Neural crest cell (in vitro differentiated cells): ENCODE measurements around the gene TPX2. TPM values are rescaled to one million over a fixed set of nuclear protein-coding genes. Genes with fewer than 3 reads are reported as not detected.

ENCODE experiments used
- DNase-seq: peaks from one replicate; pipeline ENCODE4 v3.0.0; 2021; ENCODE audit warnings: low read depth, mixed read lengths, low spot score
- H3K27ac Mint-ChIP-seq: one replicate; pipeline ENCODE4 v1.8.0; 2021; ENCODE audit warnings: mild to moderate bottlenecking, mixed read lengths; ENCODE audit not compliant: unreplicated experiment
- H3K27me3 Mint-ChIP-seq: 2 replicates; pipeline ENCODE4 v1.8.0; 2021; ENCODE audit warnings: low read depth, mild to moderate bottlenecking, mixed read lengths
- H3K36me3 Mint-ChIP-seq: 2 replicates; pipeline ENCODE4 v1.8.0; 2021; ENCODE audit warnings: low read depth, mild to moderate bottlenecking, mixed read lengths
- H3K4me1 Mint-ChIP-seq: 2 replicates; pipeline ENCODE4 v1.8.0; 2021; ENCODE audit warnings: mixed read lengths
- H3K4me3 Mint-ChIP-seq: one replicate; pipeline ENCODE4 v1.8.0; 2021; ENCODE audit warnings: mild to moderate bottlenecking, mixed read lengths
- H3K9me3 Mint-ChIP-seq: 2 replicates; pipeline ENCODE4 v1.8.0; 2021; ENCODE audit warnings: mixed read lengths
- total RNA-seq: library from RNA; stranded (reverse); gene quantifications from 2 replicates; pipeline ENCODE4 v1.2.1, GENCODE V29; 2021
- TF ChIP-seq, protein P1 (sequence below): fragments of 200-600 bp; sonication (generic); conservative IDR thresholded peaks from 2 replicates; pipeline ENCODE4 v1.5.0; 2021; ENCODE audit warnings: antibody characterized with exemption, mild to moderate bottlenecking

Gene TPX2
- total RNA-seq, 1 donor from 2014 or later = 208 TPM

DNA sequence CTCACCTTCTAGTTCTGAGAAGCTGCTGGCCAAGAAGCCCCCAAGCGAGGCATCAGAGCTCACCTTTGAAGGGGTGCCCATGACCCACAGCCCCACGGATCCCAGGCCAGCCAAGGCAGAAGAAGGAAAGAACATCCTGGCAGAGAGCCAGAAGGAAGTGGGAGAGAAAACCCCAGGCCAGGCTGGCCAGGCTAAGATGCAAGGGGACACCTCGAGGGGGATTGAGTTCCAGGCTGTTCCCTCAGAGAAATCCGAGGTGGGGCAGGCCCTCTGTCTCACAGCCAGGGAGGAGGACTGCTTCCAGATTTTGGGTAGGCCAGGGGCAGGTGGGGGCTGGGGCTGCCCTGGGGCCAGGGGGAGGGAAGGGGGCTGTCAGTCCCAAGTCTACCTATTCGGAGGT is 82.3 kb downstream of the TPX2 start:
- Mint-ChIP-seq H3K27ac (no peak overlapping the region), H3K27me3 (peaks cover 2% of the 10 kb centered on the region), H3K4me1 (no peaks in the 10 kb centered on the region), H3K4me3 (no peak overlapping the region), H3K9me3 (no peaks in the 10 kb centered on the region), H3K36me3 (no peaks in the 10 kb centered on the region)
- TF ChIP-seq, protein P1, sequence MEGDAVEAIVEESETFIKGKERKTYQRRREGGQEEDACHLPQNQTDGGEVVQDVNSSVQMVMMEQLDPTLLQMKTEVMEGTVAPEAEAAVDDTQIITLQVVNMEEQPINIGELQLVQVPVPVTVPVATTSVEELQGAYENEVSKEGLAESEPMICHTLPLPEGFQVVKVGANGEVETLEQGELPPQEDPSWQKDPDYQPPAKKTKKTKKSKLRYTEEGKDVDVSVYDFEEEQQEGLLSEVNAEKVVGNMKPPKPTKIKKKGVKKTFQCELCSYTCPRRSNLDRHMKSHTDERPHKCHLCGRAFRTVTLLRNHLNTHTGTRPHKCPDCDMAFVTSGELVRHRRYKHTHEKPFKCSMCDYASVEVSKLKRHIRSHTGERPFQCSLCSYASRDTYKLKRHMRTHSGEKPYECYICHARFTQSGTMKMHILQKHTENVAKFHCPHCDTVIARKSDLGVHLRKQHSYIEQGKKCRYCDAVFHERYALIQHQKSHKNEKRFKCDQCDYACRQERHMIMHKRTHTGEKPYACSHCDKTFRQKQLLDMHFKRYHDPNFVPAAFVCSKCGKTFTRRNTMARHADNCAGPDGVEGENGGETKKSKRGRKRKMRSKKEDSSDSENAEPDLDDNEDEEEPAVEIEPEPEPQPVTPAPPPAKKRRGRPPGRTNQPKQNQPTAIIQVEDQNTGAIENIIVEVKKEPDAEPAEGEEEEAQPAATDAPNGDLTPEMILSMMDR = no peak
- DNase-seq = no peak

- Mint-ChIP-seq H3K27me3 (peaks cover 2% of the 10 kb centered on the region), H3K9me3 (no peaks in the 10 kb centered on the region), H3K4me1 (no peaks in the 10 kb centered on the region), H3K4me3 (no peak overlapping the region), H3K36me3 (no peaks in the 10 kb centered on the region), H3K27ac (no peak overlapping the region)
- peak; percentile 98 for DNase-seq
- TF ChIP-seq, protein P1 = peak; percentile 100
Measured at GRCh38 chr20:31822421-31823330, 83.6 kb downstream of the TPX2 start.

DNA sequence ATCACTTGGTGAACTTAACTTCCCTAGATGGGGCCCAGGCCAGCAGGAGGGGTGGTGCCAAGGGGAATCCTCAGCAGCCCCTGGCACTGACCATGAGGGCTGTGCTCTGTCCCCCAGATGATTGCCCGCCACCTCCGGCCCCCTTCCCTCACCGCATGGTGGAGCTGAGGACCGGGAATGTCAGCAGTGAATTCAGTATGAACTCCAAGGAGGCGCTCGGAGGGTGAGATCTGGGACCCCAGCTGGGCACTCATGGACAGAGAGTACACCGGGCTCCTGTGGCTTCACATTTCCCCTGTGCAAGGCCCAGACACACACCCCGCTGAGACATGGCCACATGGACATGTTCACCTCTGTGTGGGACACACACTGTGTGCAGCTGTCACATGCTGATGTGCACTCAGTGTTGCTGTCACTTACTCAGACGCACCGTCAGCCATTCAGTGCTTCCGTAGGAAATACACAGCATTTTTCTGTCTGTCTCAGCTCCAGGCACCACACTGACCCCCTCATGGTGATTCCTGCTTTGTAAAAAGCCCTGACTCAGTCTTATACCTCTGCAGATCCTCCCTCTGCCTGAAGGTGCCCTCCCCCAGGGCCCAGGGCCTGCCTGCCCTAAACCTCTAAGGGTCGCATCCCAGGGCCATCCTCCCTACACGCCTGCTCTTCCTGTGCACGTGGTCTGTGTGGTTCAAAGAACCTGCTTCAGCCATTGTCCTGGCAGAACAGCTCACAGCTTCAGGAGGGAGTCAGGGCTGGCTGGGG is 84.5 kb downstream of the TPX2 start:
- peaks cover 2% of the 10 kb centered on the region for H3K27me3 Mint-ChIP-seq
- DNase-seq = no peak
- H3K4me1 Mint-ChIP-seq = no peaks in the 10 kb centered on the region
- no peak overlapping the region for H3K4me3 Mint-ChIP-seq
- H3K27ac Mint-ChIP-seq = peak overlapping the region; percentile 85
- no peaks in the 10 kb centered on the region for H3K9me3 Mint-ChIP-seq
- TF ChIP-seq, protein P1 = no peak
- no peaks in the 10 kb centered on the region for H3K36me3 Mint-ChIP-seq

DNA sequence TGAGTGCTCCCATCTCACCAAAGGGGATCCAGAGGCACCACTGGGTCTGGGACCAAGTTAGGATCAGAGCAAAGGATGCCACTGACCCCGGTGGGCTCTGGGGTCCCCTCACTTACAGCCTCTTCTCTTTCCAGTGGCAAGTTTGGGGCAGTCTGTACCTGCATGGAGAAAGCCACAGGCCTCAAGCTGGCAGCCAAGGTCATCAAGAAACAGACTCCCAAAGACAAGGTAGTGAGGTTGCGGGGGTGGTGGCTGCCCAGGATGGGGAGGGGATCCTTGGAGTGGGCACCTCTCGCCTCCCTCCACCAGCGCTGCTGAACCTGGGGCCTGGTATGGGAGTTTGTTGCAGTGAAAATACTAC is 85.0 kb downstream of the TPX2 start:
- no peak overlapping the region for H3K27ac Mint-ChIP-seq
- TF ChIP-seq, protein P1 = no peak

DNA sequence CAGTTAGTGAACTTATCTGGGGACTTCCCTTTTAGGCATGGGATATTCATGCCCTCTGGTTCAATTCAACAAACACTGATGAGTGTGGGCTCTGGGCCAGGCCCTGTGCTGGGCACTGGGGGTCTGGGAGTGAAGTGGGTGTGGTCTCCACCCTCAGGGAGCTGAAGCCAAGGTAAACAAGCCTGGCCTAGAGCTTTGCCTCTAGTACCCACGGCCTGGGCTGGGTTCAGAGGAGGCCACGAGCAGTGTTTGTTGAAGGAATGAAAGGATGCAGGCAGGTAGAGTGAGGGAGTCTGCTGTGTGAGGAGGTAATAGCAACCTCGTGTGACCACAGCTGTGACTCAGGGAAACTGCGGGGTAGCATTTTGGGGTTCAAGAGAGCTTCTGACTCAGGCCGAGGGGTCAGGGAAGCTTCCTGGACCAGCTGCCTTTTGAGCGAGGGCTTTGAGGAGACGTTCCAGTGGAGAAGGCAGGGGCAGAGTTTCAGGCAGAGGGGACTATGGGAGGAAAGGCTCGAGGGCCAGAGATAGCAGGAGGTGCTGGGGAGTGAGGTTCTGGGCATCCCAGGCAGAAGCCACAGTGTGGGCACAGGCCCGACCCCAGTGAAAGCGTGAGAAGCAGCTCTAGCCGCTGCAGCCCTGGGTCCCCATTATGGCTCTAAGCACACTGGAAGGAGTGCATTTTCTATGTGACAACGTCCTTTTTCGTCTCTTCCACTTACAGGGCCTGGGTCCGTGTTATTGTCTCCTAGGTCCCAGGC is 85.6 kb downstream of the TPX2 start:
- H3K36me3 Mint-ChIP-seq = no peaks in the 10 kb centered on the region
- DNase-seq = no peak
- H3K27ac Mint-ChIP-seq = no peak overlapping the region
- H3K27me3 Mint-ChIP-seq = peaks cover 2% of the 10 kb centered on the region
- no peaks in the 10 kb centered on the region for H3K9me3 Mint-ChIP-seq
- H3K4me3 Mint-ChIP-seq = no peak overlapping the region
- peaks cover 4% of the 10 kb centered on the region for H3K4me1 Mint-ChIP-seq
- TF ChIP-seq, protein P1 = no peak

More for the DNA sequence above, 85.0 kb downstream of the TPX2 start:
- H3K4me3 Mint-ChIP-seq = no peak overlapping the region
- no peaks in the 10 kb centered on the region for H3K4me1 Mint-ChIP-seq
- no peaks in the 10 kb centered on the region for H3K36me3 Mint-ChIP-seq
- no peak for DNase-seq
- H3K9me3 Mint-ChIP-seq = no peaks in the 10 kb centered on the region
- H3K27me3 Mint-ChIP-seq = peaks cover 2% of the 10 kb centered on the region
